AG20443 (cell line): ENCODE results near the gene CX3CL1.
A peak's percentile ranks its signal among the peaks of the same experiment; 100 is the strongest.

Experiments
- DNase-seq: peaks from one replicate; pipeline ENCODE4 v3.0.0; 2012; ENCODE audit warnings: low spot score, mixed read lengths

Gene CX3CL1

DNA sequence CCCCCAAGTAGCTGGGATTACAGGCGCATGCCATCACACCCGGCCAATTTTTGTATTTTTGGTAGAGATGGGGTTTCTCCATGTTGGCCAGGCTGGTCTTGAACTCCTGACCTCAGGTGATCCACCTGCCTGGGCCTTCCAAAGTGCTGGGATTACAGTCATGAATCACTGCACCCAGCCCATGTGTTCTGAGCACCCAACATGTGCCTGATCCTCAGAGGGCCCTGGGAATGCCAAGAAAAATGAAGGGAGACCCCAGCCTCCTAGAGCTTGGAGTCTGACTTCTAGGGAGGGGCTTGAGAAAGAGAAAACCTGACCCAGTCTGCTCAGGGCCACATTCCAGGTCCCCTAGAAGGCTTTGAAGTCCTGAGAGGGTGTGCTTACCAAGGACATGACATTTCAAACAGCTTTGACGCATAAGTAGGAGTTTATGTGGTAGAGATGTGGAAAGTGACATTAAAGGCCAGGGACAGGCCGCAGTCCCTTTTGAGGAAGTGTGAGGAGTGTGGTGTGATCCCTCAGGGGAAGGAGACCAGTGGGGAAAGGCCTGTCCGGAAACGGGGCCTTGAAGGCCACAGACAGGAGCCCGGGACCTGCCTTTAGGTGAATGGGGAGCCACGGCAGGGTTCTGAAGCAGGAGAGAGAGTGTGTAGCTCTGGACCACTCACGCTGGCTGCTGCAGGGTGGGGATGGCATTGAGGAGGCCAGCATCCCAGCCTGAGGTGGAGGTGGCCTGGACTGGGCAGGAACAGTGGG lies 14.8 kb upstream of the CX3CL1 start:
- DNase-seq: peak; percentile 4

- peak; percentile 6 for DNase-seq
These were observed 14.2 kb upstream of the CX3CL1 start for GRCh38 chr16:57358086-57358420.

DNA sequence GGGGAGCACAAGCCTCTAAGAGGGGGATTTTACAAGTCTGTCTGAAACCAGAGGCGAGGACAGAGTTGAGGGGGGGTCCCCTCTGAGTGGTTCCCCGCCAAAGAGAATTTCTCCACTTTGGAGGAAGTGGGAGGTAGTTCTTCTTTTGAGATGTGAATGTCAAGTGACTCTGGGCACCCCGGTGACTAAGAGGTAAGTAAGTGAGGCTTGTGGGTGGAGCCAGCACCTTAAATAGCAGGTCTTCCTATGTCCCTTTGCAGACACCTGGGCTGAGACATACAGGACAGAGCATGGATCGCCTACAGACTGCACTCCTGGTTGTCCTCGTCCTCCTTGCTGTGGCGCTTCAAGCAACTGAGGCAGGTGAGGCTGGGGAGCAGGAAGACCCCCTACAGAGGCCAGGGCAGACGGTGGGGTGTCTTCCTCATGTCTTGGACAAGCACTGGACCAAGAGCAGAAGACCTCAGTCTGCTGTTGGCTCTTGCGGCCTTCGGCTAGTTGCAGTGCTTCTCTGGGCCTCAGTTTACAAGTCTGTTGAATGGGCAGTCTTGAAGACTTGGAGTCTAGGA lies 13.7 kb upstream of the CX3CL1 start, which contains the start of gene CCL22:
TSS of gene CCL22 (plus strand) at position 257 of the 569 bp plus-strand sequence. CDS start at position 291, 34 bp downstream.
- no peak for DNase-seq

GRCh38 chr16:57360321-57360935 lies 11.9 kb upstream of the CX3CL1 start:
- DNase-seq: no peak

GRCh38 chr16:57361404-57361803 lies 10.9 kb upstream of the CX3CL1 start:
- peak; percentile 4 for DNase-seq

DNA sequence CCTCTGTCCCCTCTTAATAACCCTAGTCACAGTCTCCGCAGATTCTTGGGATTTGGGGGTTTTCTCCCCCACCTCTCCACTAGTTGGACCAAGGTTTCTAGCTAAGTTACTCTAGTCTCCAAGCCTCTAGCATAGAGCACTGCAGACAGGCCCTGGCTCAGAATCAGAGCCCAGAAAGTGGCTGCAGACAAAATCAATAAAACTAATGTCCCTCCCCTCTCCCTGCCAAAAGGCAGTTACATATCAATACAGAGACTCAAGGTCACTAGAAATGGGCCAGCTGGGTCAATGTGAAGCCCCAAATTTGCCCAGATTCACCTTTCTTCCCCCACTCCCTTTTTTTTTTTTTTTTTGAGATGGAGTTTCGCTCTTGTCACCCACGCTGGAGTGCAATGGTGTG lies 8.1 kb upstream of the CX3CL1 start:
- DNase-seq: no peak

- peak; percentile 3 for DNase-seq
These were observed 5.7 kb upstream of the CX3CL1 start for GRCh38 chr16:57366544-57367040.

- peak; percentile 45 for DNase-seq
These were observed 5.1 kb upstream of the CX3CL1 start for GRCh38 chr16:57367116-57367752.

DNA sequence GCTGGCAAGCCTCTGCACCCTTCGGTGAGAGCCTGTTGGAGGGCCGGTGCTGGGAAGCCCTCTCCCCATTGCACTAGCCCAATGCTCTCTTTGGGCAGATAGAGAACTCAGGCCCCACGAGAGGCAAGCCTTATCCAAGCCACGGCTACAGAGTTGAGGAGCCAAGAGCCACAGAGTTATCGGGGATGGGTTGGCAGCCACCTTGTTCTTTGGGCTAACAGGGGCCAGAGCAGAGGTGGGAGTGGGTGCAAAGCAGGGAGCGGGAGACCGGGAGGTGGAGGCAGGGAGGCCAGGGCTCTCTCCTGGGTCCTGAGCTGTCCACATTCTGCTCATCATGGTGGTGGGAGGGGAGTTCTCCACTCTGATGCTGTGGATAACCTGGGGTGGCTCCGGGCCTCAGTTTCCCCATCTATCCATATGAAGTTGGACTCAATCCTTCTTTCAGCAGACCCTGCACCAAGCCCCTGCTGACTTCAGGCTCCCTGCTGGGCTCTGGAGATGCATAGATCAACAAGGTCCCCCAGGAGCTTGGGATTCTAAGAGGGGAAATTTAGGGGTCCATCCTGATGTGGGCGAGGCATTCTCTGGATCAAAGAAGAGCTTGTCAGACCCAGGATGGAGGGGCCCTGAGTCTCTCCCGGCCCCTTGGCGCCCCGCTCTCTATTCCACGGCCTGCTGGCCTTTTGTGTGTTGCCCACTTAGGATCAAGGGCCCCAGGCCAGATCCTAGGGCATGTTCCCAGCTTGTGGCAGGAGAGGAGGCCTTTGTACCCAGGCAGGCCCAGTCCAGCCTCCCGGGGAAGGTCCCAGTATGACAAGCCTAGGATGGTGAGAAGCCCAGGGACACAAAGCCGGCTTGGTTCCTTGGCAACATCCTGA lies 557 bp upstream of the CX3CL1 start:
- DNase-seq: peak; percentile 9

DNA sequence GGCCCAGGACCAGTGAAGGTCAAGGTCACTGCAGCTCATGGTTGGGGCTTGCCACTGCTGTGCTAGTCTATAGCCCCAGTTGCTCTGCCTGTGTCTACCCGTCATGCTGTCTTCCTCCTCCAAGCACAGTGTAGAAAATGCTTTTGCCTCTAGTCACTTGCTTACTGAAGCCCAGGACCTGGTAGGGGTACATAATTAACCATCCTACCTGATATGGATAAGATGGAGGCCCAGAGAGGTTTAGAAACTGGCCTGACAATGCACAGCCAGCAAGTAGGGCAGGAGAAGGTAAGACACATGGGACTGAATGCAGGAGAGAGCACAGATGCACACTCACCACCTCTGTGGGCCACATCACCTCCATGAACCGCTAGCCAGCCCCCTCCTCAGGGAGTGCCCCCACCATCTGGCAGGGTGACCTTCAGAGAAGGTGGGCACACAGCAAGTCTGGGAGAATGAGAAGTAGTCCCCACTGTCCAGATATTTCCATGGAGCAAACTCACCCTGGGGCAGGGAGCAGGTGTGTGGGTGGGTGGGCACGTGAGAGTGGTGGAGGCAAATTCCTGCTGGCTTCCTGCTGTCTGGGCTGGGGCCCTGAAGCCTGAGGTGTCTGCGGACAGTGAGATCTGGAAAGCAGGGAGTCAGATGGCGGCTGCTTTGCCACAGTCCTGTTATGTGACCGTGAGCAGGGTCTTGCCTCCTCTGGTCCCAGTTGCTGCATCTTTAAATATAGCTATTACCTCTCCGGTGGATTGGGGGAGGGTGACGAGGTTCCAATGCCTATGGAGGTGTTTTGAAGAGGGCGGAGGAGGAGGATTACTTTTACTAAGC lies 1.0 kb downstream of the CX3CL1 start:
- DNase-seq: peak; percentile 5

- DNase-seq: peak; percentile 25
These were observed 1.8 kb downstream of the CX3CL1 start for GRCh38 chr16:57374067-57374534.

- DNase-seq: peak; percentile 5
These were observed 2.7 kb downstream of the CX3CL1 start for GRCh38 chr16:57374925-57375465.

DNA sequence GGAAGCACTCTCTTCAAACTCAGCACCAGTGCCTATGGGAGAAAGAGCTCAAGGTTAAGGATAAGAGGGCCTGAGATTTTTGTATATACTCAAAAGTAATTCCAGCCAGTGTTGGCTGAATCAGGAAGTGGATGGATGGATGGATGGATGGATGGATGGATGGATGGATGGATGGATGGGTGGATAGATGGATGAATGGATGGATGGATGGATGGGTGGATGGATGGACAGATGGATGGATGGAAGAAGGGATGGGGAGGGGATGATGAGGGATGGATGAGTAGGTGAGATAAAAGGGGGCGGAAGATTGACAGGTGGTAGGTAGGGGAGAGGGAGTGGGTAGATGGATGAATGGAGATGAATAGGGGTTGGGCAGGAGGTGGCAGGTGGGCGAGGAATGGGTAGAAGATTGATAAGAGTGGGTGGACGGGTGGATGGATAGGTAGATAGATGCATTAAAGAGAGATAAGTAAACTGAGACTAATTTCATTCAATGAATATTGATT lies 4.1 kb downstream of the CX3CL1 start:
- DNase-seq: no peak

DNA sequence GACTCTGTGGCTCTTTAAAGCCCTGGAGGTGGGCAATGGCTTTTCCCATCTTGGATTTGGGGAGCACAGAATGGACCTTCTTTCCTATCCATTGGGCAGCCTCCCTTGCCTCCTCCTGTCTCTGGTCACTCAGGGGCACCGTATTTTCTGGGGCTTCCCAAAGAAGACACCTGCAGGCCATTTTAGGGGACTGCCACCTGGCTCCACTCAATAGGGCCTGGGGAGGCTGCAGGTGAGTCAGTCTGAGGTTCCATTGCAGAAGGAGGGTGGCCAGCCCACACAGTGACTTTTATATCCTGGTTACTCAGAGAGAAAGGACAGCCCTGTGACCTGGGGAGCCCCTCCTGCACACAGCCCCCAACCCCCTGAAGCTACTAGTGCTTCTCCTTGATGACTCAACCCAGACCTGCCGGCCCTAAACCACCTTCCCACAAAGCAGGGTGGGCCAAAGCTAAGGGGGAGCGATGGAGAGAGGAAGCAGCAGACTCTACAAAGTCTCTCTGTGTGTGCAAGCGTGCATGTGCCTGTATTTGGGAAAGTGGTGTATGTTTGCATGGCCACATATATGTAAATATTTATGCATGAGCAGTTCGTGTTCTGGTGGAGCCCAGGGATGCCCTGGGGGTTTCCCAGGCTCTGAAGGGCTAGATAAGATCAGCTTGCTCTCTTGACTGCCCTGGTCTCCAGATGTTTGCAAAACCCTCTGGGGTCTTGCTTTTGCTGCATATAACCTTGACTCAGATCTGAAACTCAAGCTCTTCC lies 5.0 kb downstream of the CX3CL1 start:
- no peak for DNase-seq

- DNase-seq: no peak
These were observed 7.3 kb downstream of the CX3CL1 start for GRCh38 chr16:57379579-57379978.

DNA sequence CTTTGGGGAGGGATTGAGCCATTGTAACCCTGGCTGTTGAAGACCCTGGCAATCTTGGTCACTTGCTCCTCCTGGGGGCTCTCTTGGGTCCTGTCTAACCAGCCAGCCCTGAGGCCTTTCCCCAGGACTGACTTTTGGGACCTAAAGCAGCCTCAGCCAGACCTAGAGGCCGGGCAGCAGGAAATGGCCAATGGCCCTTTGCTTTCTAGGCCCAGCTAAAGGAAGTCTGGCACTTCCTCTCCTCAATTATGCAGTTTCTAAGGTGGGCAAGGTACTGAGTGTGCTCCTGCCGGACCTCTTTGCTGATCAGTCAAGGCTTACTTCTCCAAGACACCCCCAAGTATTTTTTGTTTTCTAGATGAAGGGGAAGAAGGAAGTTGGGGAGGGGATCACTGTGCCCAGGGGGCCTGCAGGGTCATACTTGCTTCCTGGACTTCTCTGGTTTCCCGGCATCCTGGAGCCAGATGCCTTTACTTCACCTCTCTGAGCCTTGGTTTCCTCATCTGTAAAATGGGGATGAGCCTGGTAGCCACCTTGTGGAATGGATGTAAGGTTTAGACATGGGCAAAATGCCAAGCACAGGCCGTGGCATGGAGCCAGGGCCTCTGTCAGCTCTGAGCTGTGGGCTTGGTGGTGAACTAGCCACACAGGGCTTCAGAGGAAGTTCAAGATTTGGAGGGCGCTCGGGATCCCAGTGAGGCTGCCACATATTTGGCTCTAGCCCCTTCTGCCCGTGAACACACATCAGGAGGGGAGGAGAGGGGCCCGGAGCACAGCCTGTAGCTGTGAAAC lies 8.6 kb downstream of the CX3CL1 start:
- DNase-seq: no peak

DNA sequence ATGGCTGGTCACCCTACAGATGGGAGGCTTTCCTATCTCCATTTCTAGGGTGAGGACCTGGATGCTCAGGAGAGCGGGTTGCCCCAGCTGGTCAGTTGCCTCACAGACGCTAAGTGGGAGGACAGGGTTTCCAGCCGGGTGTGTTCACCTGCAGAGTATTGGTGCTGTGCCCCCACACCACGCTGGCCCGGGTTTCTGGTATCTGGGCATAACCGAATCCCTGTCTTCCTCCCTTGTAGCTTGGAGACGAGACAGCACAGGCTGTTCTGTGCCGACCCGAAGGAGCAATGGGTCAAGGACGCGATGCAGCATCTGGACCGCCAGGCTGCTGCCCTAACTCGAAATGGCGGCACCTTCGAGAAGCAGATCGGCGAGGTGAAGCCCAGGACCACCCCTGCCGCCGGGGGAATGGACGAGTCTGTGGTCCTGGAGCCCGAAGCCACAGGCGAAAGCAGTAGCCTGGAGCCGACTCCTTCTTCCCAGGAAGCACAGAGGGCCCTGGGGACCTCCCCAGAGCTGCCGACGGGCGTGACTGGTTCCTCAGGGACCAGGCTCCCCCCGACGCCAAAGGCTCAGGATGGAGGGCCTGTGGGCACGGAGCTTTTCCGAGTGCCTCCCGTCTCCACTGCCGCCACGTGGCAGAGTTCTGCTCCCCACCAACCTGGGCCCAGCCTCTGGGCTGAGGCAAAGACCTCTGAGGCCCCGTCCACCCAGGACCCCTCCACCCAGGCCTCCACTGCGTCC lies 9.7 kb downstream of the CX3CL1 start:
- no peak for DNase-seq
